ENCODE results near the gene PSMC2. TPM values are rescaled to one million over a fixed set of nuclear protein-coding genes. Genes with fewer than 3 reads are reported as not detected.

The PSMC2 gene
- polyA plus RNA-seq, 1 donor (not counting 4 experiments of a cell fraction or from before 2014, with no cell fraction given): 240 TPM

GRCh38 chr7:103307503-103308231, 39.8 kb upstream of the PSMC2 start:
- H3K27ac ChIP-seq (ENCODE audit: control insufficient read depth, insufficient read depth, low read length): no peak overlapping the region
- H3K4me1 ChIP-seq (ENCODE audit: control insufficient read depth, extremely low read depth, insufficient read depth, low read length): no peaks in the 10 kb centered on the region
- peaks cover 12 to 18% of the 10 kb centered on the region in 2 experiments for H3K36me3 ChIP-seq (ENCODE audit: control insufficient read depth in 2 of 2, extremely low read depth in 1 of 2, insufficient read depth in 2 of 2, low read length in 2 of 2)
- no peak overlapping the region for H3K4me3 ChIP-seq (ENCODE audit: control insufficient read depth in 2 of 3, extremely low read depth in 1 of 3, insufficient read depth in 2 of 3, low read depth in 1 of 3, low read length in 3 of 3)
- H2AFZ ChIP-seq (ENCODE audit: control insufficient read depth, low read length): no peak overlapping the region
- H3K27me3 ChIP-seq (ENCODE audit: control insufficient read depth, extremely low read depth, insufficient read depth, low read length): no peaks in the 10 kb centered on the region
- H3K9me1 ChIP-seq (ENCODE audit: control insufficient read depth, extremely low read depth, insufficient read depth, low read length): no peaks in the 10 kb centered on the region
- H3K9ac ChIP-seq (ENCODE audit: control insufficient read depth, extremely low read depth, insufficient read depth, low read length): no peak overlapping the region
- TF ChIP-seq EZH2 (IDR thresholded peaks at IDR 0.05; ENCODE audit: low read length): no peak
- no peak for TF ChIP-seq CTCF (optimal IDR thresholded peaks at IDR 0.05 in 1 of 3, IDR thresholded peaks at IDR 0.05 in 1 of 3, conservative IDR thresholded peaks at IDR 0.05 in 1 of 3; ENCODE audit: extremely low read depth in 1 of 3, insufficient read depth in 2 of 3, low read length in 3 of 3)
- no peak for FAIRE-seq
- H3K4me2 ChIP-seq (ENCODE audit: control insufficient read depth, extremely low read depth, insufficient read depth, low read depth, low read length): no peak overlapping the region
- no peaks in the 10 kb centered on the region for H4K20me1 ChIP-seq (ENCODE audit: control insufficient read depth, extremely low read depth, insufficient read depth, low read length)
- dilution Hi-C loops (cut with MboI; ENCODE audit: extremely low pct_ligation_motif_present, low sequenced_read_pairs): no loop called here
- DNase-seq (ENCODE audit: low read depth, low spot score): no peak
- H3K79me2 ChIP-seq (ENCODE audit: control insufficient read depth, insufficient read depth, low read length): peaks cover 4% of the 10 kb centered on the region
- no peaks in the 10 kb centered on the region for H3K9me3 ChIP-seq (ENCODE audit: control insufficient read depth, low read depth, low read length)

GRCh38 chr7:103314852-103315251, 32.6 kb upstream of the PSMC2 start:
- H3K9me3 ChIP-seq (ENCODE audit: control insufficient read depth, low read depth, low read length): no peaks in the 10 kb centered on the region
- DNase-seq (ENCODE audit: low read depth, low spot score) (no peak), FAIRE-seq (no peak)
- no peaks in the 10 kb centered on the region for H3K27me3 ChIP-seq (ENCODE audit: control insufficient read depth, extremely low read depth, insufficient read depth, low read length)
- no peak overlapping the region for H2AFZ ChIP-seq (ENCODE audit: control insufficient read depth, low read length)
- no peaks in the 10 kb centered on the region for H4K20me1 ChIP-seq (ENCODE audit: control insufficient read depth, extremely low read depth, insufficient read depth, low read length)
- dilution Hi-C loops (cut with MboI; ENCODE audit: extremely low pct_ligation_motif_present, low sequenced_read_pairs): no loop called here
- H3K79me2 ChIP-seq (ENCODE audit: control insufficient read depth, insufficient read depth, low read length): no peaks in the 10 kb centered on the region
- no peak overlapping the region for H3K4me3 ChIP-seq (ENCODE audit: control insufficient read depth in 2 of 3, extremely low read depth in 1 of 3, insufficient read depth in 2 of 3, low read depth in 1 of 3, low read length in 3 of 3)
- TF ChIP-seq CTCF (optimal IDR thresholded peaks at IDR 0.05 in 1 of 3, IDR thresholded peaks at IDR 0.05 in 1 of 3, conservative IDR thresholded peaks at IDR 0.05 in 1 of 3; ENCODE audit: extremely low read depth in 1 of 3, insufficient read depth in 2 of 3, low read length in 3 of 3) (no peak), EZH2 (IDR thresholded peaks at IDR 0.05; ENCODE audit: low read length) (no peak)
- H3K4me2 ChIP-seq (ENCODE audit: control insufficient read depth, extremely low read depth, insufficient read depth, low read depth, low read length): no peak overlapping the region
- H3K9ac ChIP-seq (ENCODE audit: control insufficient read depth, extremely low read depth, insufficient read depth, low read length): no peak overlapping the region
- H3K36me3 ChIP-seq (ENCODE audit: control insufficient read depth in 2 of 2, extremely low read depth in 1 of 2, insufficient read depth in 2 of 2, low read length in 2 of 2): peaks cover 21 to 25% of the 10 kb centered on the region in 2 experiments
- no peaks in the 10 kb centered on the region for H3K9me1 ChIP-seq (ENCODE audit: control insufficient read depth, extremely low read depth, insufficient read depth, low read length)
- no peaks in the 10 kb centered on the region for H3K4me1 ChIP-seq (ENCODE audit: control insufficient read depth, extremely low read depth, insufficient read depth, low read length)
- H3K27ac ChIP-seq (ENCODE audit: control insufficient read depth, insufficient read depth, low read length): no peak overlapping the region

Measured in keratinocyte (primary cell).